ENCODE results near the gene TMEM69.

DNA sequence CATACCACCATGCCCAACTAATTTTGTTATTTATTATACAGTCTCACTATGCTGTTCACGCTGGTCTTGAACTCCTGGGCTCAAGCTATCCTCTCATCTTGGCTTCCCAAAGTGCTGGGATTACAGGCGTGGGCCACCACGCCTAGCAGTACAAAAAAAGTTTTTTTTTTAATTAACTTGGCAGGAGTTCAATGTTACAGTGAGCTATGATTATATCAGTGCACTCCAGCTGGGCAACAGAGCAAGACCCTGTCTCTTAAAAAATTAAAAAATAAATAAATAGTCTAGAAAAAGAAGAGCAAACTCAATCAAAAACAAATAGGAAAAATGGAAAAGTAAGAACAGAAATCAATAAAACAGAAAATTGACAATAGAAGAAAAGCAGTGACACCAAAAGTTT is 25.7 kb downstream of the TMEM69 start:
- TF ChIP-seq, protein P1, sequence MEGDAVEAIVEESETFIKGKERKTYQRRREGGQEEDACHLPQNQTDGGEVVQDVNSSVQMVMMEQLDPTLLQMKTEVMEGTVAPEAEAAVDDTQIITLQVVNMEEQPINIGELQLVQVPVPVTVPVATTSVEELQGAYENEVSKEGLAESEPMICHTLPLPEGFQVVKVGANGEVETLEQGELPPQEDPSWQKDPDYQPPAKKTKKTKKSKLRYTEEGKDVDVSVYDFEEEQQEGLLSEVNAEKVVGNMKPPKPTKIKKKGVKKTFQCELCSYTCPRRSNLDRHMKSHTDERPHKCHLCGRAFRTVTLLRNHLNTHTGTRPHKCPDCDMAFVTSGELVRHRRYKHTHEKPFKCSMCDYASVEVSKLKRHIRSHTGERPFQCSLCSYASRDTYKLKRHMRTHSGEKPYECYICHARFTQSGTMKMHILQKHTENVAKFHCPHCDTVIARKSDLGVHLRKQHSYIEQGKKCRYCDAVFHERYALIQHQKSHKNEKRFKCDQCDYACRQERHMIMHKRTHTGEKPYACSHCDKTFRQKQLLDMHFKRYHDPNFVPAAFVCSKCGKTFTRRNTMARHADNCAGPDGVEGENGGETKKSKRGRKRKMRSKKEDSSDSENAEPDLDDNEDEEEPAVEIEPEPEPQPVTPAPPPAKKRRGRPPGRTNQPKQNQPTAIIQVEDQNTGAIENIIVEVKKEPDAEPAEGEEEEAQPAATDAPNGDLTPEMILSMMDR (IDR thresholded peaks at IDR 0.05), result no peak
- no peak for TF ChIP-seq POLR2A (IDR thresholded peaks at IDR 0.05)
